KOPT-K1 (cell line): Measurements from ENCODE around the gene RAD54L.

ENCODE experiments used
- H3K27ac ChIP-seq: fragments of 200-600 bp; sonication (generic); 2 replicates; pipeline ENCODE4 v1.5.1; 2016; ENCODE audit warnings: antibody characterized with exemption, mild to moderate bottlenecking, low read depth, low read length; ENCODE audit not compliant: poor library complexity, severe bottlenecking
- H3K36me3 ChIP-seq: fragments of 200-600 bp; sonication (generic); 2 replicates; pipeline ENCODE4 v1.5.1; 2017; ENCODE audit warnings: antibody characterized with exemption, mild to moderate bottlenecking, low read length, moderate library complexity; ENCODE audit not compliant: insufficient read depth
- H3K9me3 ChIP-seq: fragments of 200-600 bp; sonication (generic); 2 replicates; pipeline ENCODE4 v1.5.1; 2017; ENCODE audit warnings: antibody characterized with exemption, low read length, mild to moderate bottlenecking; ENCODE audit not compliant: insufficient read depth, poor library complexity, severe bottlenecking

RAD54L gene

GRCh38 chr1:46289134-46289494, 41.6 kb downstream of the RAD54L start:
- Histone ChIP-seq H3K36me3 (peaks cover 70% of the 10 kb centered on the region), H3K9me3 (no peaks in the 10 kb centered on the region), H3K27ac (no peak overlapping the region)

DNA sequence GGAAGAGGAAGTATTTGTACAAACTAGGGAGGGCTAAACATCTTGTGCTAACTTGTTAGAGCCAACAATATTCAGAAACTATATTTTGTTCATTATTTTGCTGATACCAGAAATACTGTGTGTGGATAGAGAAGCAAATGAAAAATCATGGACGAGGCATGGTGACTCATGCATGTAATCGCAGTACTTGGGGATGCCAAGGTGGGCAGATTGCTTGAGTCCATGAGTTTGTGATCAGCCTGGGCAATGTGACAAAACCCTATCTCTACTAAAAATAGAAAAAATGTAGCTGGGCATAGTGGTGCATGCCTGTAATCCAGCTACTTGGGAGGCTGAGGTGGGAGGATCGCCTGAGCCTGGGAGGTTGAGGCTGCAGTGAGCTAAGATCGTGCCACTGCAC, 42.4 kb downstream of the RAD54L start:
- H3K27ac ChIP-seq: no peak overlapping the region
- H3K9me3 ChIP-seq: no peaks in the 10 kb centered on the region
- H3K36me3 ChIP-seq: peaks cover 70% of the 10 kb centered on the region

- Histone ChIP-seq H3K36me3 (peaks cover 74% of the 10 kb centered on the region), H3K27ac (no peak overlapping the region), H3K9me3 (no peaks in the 10 kb centered on the region)
Measured at GRCh38 chr1:46295306-46295705, 47.7 kb downstream of the RAD54L start.

GRCh38 chr1:46298387-46298786, 50.8 kb downstream of the RAD54L start:
- Histone ChIP-seq H3K36me3 (peaks cover 53% of the 10 kb centered on the region), H3K27ac (no peak overlapping the region), H3K9me3 (no peaks in the 10 kb centered on the region)

DNA sequence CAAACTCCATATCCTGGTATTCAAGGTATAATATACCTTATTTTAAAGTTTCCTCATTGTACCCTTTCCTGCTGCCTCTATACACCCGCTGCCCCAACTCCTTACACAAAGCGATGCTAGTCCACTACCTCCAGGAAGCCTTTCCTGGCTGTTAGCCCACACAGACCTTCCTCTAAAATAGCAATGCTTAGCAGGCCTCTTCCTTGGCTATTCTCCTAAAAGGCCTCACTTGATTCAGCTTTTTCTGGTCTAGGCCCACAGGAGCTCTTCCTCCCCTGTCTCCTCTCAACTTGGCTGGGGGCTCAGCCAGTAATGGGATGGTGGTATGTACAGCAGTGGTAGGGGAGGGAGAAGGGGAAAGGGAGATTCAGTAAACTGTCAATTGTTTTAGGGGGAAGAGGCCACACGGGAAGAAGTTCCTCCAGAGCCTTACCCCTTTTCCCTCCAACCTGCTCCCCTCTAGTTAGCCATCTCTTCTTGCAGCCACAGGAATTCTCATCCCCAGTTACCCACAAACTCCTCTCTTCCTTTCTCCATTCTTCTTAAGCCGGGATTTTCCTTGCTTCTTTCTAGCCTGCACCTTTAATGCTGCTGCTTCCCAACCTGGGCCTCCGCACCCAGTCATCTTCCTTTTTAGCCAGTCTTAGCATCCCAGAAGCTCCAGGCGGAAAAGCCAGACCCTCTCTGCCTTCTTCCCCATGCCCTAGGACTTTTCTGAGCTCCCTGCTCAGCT, 53.3 kb downstream of the RAD54L start:
- no peaks in the 10 kb centered on the region for H3K9me3 ChIP-seq
- H3K36me3 ChIP-seq: peaks cover 30% of the 10 kb centered on the region
- peak overlapping the region; percentile 91 for H3K27ac ChIP-seq

DNA sequence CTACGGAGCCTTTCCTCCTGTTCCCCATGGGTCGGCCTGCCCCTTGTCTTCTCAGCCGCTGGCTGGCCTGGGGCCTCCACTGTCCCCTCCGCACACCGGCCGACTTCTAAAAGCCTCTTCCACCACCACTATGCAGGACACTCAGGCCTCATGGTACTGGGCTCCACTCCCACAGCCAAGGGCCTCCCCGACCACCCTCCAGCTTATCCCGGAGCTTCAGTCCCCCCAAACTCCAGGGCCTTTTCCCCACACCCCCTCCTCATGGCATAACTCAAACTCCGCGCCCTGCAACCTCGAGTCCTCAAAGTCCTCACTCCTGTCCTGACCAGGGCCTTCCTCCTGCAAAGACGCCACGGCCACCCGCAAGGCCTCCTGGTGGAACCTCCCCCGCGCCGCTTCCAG, 53.8 kb downstream of the RAD54L start:
- Histone ChIP-seq H3K27ac (peak overlapping the region; percentile 91), H3K36me3 (peaks cover 30% of the 10 kb centered on the region)

GRCh38 chr1:46301808-46302640, 54.5 kb downstream of the RAD54L start:
- Histone ChIP-seq H3K9me3 (no peaks in the 10 kb centered on the region), H3K27ac (peak overlapping the region; percentile 91), H3K36me3 (peaks cover 30% of the 10 kb centered on the region)

More for the DNA sequence above, 53.8 kb downstream of the RAD54L start:
- H3K9me3 ChIP-seq: no peaks in the 10 kb centered on the region

- Histone ChIP-seq H3K9me3 (no peaks in the 10 kb centered on the region), H3K36me3 (peaks cover 30% of the 10 kb centered on the region), H3K27ac (peak overlapping the region; percentile 91)
Measured at GRCh38 chr1:46302641-46303037, 55.1 kb downstream of the RAD54L start.

DNA sequence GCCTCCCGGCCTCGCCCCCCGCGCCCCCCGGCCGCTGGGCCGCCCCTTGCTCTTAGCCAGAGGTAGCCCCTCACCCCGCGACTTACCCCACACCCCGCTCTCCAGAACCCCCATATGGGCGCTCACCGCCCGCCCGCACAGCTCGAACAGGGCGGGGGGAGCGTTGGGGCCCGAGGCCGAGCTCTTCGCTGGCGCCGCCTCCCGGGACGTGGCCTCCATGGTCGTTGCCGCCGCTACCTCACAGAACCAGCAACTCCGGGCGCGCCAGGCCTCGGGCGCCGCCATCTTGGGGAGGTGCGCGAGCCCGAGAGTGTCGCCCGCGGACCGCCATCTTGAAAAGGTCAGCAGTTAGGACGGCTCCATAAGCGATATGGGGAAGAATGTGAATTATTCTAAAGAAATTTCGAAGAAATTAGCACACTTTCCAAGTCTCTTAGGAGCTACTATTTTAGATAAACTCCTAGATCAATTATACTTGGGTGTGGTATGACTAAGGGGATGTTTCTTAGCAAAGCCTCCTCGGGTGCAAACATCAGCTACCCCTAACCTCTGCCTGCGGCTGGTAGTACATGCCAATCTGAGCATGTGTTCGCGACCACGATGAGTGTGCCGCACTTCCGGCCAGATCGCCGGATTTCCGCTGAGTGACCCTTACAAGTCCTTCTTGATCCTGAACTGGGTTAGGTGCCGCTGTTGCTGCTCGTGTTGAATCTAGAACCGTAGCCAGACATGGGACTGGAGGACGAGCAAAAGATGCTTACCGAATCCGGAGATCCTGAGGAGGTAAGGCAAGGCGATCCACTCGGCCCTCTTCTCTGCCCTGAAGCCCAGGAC, 55.7 kb downstream of the RAD54L start, which contains the start of the genes LRRC41 and UQCRH:
TSS of gene LRRC41 (minus strand) at position 579 of the 834 bp plus-strand sequence. CDS start at position 285, 294 bp downstream.
TSS of gene UQCRH (plus strand) at position 661 of the 834 bp plus-strand sequence. CDS start at position 730, 69 bp downstream.
- Histone ChIP-seq H3K9me3 (no peaks in the 10 kb centered on the region), H3K27ac (peak within 1 kb of the TSS; percentile 91), H3K36me3 (peaks cover 30% of the 10 kb centered on the region)

DNA sequence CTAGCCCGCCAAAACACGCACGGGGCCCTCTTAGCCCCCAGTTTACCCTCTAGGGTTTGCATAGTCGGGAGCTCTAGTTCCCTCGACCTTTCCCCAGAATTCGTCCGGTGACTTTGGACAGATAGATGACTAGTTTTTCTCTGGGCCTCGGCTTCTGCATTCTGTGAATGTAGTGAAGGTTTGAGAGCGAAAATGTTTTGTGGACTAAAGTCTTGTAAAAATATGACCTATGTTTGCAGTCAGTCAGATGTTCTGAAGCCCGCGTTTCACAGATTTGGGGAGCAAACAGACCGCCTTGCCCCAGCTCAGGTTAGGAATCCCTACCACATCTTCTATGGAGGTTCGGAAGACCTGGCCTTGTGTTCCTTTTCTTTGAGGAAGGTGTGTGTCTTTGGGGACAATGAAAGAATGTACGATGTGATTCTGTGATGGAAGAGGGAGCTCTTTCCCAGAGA, 56.3 kb downstream of the RAD54L start:
- Histone ChIP-seq H3K27ac (peak overlapping the region; percentile 91), H3K36me3 (peaks cover 32% of the 10 kb centered on the region), H3K9me3 (no peaks in the 10 kb centered on the region)

GRCh38 chr1:46306159-46306530, 58.6 kb downstream of the RAD54L start:
- H3K36me3 ChIP-seq: peaks cover 53% of the 10 kb centered on the region

GRCh38 chr1:46309401-46310159, 62.0 kb downstream of the RAD54L start:
- H3K36me3 ChIP-seq: peaks cover 87% of the 10 kb centered on the region
- H3K27ac ChIP-seq: no peak overlapping the region

More at GRCh38 chr1:46306159-46306530, 58.6 kb downstream of the RAD54L start:
- Histone ChIP-seq H3K9me3 (no peaks in the 10 kb centered on the region), H3K27ac (no peak overlapping the region)

DNA sequence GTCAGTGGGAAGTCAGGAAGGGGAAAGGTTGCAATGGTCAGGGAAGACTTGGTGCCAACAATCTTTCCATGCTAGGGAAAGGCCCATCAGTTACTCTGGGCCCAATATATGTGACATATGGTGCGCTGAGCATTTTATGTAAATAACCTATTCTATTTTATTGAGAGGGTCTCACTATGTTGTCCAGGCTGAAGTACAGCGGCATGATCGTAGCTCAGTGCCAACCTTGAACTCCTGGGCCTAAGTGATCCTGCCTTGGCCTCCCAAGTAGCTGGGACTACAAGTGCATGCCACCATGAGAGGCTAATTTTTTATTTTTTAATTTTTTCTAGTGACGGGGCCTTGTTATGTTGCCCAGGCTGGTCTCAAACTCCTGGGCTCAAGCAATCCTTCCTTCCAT, 62.8 kb downstream of the RAD54L start:
- Histone ChIP-seq H3K27ac (no peak overlapping the region), H3K36me3 (peaks cover 93% of the 10 kb centered on the region), H3K9me3 (no peaks in the 10 kb centered on the region)

More at GRCh38 chr1:46309401-46310159, 62.0 kb downstream of the RAD54L start:
- H3K9me3 ChIP-seq: no peaks in the 10 kb centered on the region
